GM23248 (cell line): ENCODE data around the gene REM2.

Source experiments
- EZH2 ChIP-seq: fragments of 200-600 bp; sonication (generic); IDR thresholded peaks from 2 replicates; pipeline ENCODE4 v1.6.1; 2018; ENCODE audit warnings: antibody characterized with exemption, mild to moderate bottlenecking; ENCODE audit not compliant: insufficient read depth, poor library complexity, severe bottlenecking
- EZH2phosphoT487 ChIP-seq: fragments of 200-600 bp; sonication (generic); IDR thresholded peaks from 2 replicates; pipeline ENCODE4 v1.6.1; 2018; ENCODE audit warnings: antibody characterized with exemption, moderate library complexity, mild to moderate bottlenecking, low read depth; ENCODE audit not compliant: insufficient read depth

DNA sequence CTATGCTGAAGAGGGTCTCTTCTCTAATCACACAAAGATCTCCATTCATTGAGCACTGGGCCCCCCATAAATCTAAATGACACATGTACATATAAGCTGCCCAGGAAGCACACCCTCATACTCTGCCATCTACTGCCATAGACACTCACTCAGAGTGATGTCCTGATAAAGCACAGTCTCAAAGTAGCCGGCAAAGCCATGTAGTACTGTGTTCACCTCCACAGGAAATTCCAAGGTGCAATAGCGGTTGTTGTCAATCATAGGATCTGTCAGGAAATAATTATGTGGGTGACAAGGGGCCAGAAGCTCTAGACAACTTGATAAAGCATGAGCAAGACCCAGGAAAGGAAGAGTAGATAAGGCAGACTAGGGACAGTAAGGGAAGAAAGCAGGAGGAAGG is 39.3 kb downstream of the REM2 start:
- TF ChIP-seq EZH2phosphoT487: no peak
- no peak for TF ChIP-seq EZH2
